ENCODE measurements around the gene NOBOX.

The NOBOX gene

GRCh38 chr7:144403102-144403501 is 391 bp downstream of the NOBOX start:
- Histone ChIP-seq H3K27ac (no peak overlapping the region), H3K9me3 (no peaks in the 10 kb centered on the region), H3K27me3 (peaks cover 38% of the 10 kb centered on the region), H3K4me1 (ENCODE audit: control insufficient read depth in 1 of 2, insufficient read depth in 1 of 2, low read depth in 1 of 2, low read length in 1 of 2) (no peaks in the 10 kb centered on the region), H3K4me3 (ENCODE audit: low read depth in 1 of 2, low read length in 1 of 2) (no peak overlapping the region), H3K36me3 (no peaks in the 10 kb centered on the region)
- TF ChIP-seq CTCF (IDR thresholded peaks at IDR 0.05) = no peak

- H3K4me3 ChIP-seq (ENCODE audit: low read depth in 1 of 2, low read length in 1 of 2) = no peak overlapping the region
- no peaks in the 10 kb centered on the region for H3K36me3 ChIP-seq
- no peaks in the 10 kb centered on the region for H3K9me3 ChIP-seq
- peaks cover 26% of the 10 kb centered on the region for H3K27me3 ChIP-seq
- no peak for TF ChIP-seq CTCF (IDR thresholded peaks at IDR 0.05)
- no peaks in the 10 kb centered on the region for H3K4me1 ChIP-seq (ENCODE audit: control insufficient read depth in 1 of 2, insufficient read depth in 1 of 2, low read depth in 1 of 2, low read length in 1 of 2)
- H3K27ac ChIP-seq = no peak overlapping the region
Measured at GRCh38 chr7:144401490-144401889, 2.0 kb downstream of the NOBOX start.

GRCh38 chr7:144399946-144400345 is 3.5 kb downstream of the NOBOX start:
- Histone ChIP-seq H3K9me3 (no peaks in the 10 kb centered on the region), H3K27ac (no peak overlapping the region), H3K4me1 (ENCODE audit: control insufficient read depth in 1 of 2, insufficient read depth in 1 of 2, low read depth in 1 of 2, low read length in 1 of 2) (no peaks in the 10 kb centered on the region), H3K36me3 (no peaks in the 10 kb centered on the region), H3K27me3 (peaks cover 14% of the 10 kb centered on the region), H3K4me3 (ENCODE audit: low read depth in 1 of 2, low read length in 1 of 2) (no peak overlapping the region)
- TF ChIP-seq CTCF (IDR thresholded peaks at IDR 0.05) = no peak

- H3K27ac ChIP-seq = no peak overlapping the region
- no peak for TF ChIP-seq CTCF (IDR thresholded peaks at IDR 0.05)
- H3K27me3 ChIP-seq = peaks cover 15% of the 10 kb centered on the region
- no peaks in the 10 kb centered on the region for H3K9me3 ChIP-seq
- H3K36me3 ChIP-seq = no peaks in the 10 kb centered on the region
- H3K4me3 ChIP-seq (ENCODE audit: low read depth in 1 of 2, low read length in 1 of 2) = no peak overlapping the region
- H3K4me1 ChIP-seq (ENCODE audit: control insufficient read depth in 1 of 2, insufficient read depth in 1 of 2, low read depth in 1 of 2, low read length in 1 of 2) = no peaks in the 10 kb centered on the region
Measured at GRCh38 chr7:144398911-144399310, 4.6 kb downstream of the NOBOX start.

GRCh38 chr7:144398291-144398690 is 5.2 kb downstream of the NOBOX start:
- Histone ChIP-seq H3K27me3 (peaks cover 21% of the 10 kb centered on the region), H3K9me3 (no peaks in the 10 kb centered on the region), H3K4me1 (ENCODE audit: control insufficient read depth in 1 of 2, insufficient read depth in 1 of 2, low read depth in 1 of 2, low read length in 1 of 2) (no peaks in the 10 kb centered on the region), H3K27ac (no peak overlapping the region), H3K4me3 (ENCODE audit: low read depth in 1 of 2, low read length in 1 of 2) (no peak overlapping the region), H3K36me3 (no peaks in the 10 kb centered on the region)
- TF ChIP-seq CTCF (IDR thresholded peaks at IDR 0.05) = no peak

- Histone ChIP-seq H3K9me3 (no peaks in the 10 kb centered on the region), H3K4me1 (ENCODE audit: control insufficient read depth in 1 of 2, insufficient read depth in 1 of 2, low read depth in 1 of 2, low read length in 1 of 2) (no peaks in the 10 kb centered on the region), H3K27ac (no peak overlapping the region), H3K4me3 (ENCODE audit: low read depth in 1 of 2, low read length in 1 of 2) (no peak overlapping the region), H3K36me3 (no peaks in the 10 kb centered on the region), H3K27me3 (peaks cover 25% of the 10 kb centered on the region)
- no peak for TF ChIP-seq CTCF (IDR thresholded peaks at IDR 0.05)
Measured at GRCh38 chr7:144397086-144397485, 6.4 kb downstream of the NOBOX start.

All from neutrophil (primary cell).